ENCODE measurements around the gene EEA1.

EEA1 gene

DNA sequence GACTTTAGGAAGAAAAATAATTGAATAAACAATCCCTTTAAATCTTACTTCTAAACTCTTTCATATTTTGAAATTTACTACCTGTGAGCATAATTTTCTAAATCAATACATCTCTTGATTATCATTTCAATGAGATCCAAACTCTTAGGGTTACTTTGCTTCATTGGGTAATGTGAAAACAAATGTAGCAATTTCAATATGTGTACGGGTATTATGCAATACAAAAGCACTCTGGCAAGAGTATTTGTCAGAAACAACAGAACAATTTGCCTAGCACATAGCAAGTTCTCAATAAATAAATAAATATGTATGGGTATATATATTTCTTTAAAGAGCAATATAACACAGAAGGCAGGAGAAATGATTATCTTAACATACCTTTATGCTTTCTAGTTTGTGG is 149.2 kb downstream of the EEA1 start:
- no peak overlapping the region for H3K9ac ChIP-seq (ENCODE audit: low read length)
- H3K27ac ChIP-seq (ENCODE audit: low read depth, low read length, poor library complexity, severe bottlenecking), result no peak overlapping the region
- TF ChIP-seq, protein P1, sequence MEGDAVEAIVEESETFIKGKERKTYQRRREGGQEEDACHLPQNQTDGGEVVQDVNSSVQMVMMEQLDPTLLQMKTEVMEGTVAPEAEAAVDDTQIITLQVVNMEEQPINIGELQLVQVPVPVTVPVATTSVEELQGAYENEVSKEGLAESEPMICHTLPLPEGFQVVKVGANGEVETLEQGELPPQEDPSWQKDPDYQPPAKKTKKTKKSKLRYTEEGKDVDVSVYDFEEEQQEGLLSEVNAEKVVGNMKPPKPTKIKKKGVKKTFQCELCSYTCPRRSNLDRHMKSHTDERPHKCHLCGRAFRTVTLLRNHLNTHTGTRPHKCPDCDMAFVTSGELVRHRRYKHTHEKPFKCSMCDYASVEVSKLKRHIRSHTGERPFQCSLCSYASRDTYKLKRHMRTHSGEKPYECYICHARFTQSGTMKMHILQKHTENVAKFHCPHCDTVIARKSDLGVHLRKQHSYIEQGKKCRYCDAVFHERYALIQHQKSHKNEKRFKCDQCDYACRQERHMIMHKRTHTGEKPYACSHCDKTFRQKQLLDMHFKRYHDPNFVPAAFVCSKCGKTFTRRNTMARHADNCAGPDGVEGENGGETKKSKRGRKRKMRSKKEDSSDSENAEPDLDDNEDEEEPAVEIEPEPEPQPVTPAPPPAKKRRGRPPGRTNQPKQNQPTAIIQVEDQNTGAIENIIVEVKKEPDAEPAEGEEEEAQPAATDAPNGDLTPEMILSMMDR (IDR thresholded peaks at IDR 0.05; ENCODE audit: low read length), result no peak
- no peak for TF ChIP-seq EZH2 (IDR thresholded peaks at IDR 0.05; ENCODE audit: borderline replicate concordance, low read length)
- peaks cover 42% of the 10 kb centered on the region; the same call in 1 of the 2 replicates for H3K36me3 ChIP-seq (ENCODE audit: insufficient read depth, low read length)
- no peaks in the 10 kb centered on the region for H3K9me3 ChIP-seq (ENCODE audit: low read length)
- no peaks in the 10 kb centered on the region for H3K4me1 ChIP-seq (ENCODE audit: insufficient read depth, low read length, severe bottlenecking)
- H2AFZ ChIP-seq (ENCODE audit: low read length), result no peak overlapping the region
- H3K4me2 ChIP-seq (ENCODE audit: low read length), result no peak overlapping the region
- H3K27me3 ChIP-seq (ENCODE audit: insufficient read depth, low read length), result no peaks in the 10 kb centered on the region
- no peak overlapping the region for H3K4me3 ChIP-seq (ENCODE audit: low read depth, low read length, poor library complexity, severe bottlenecking)
- no peaks in the 10 kb centered on the region for H3K79me2 ChIP-seq (ENCODE audit: insufficient read depth, low read length)
- H3F3A ChIP-seq (ENCODE audit: insufficient read depth, low read length), result no peaks in the 10 kb centered on the region
- H4K20me1 ChIP-seq (ENCODE audit: insufficient read depth, low read length), result no peaks in the 10 kb centered on the region
- H3K9me2 ChIP-seq (ENCODE audit: low read depth, low read length), result no peaks in the 10 kb centered on the region

DNA sequence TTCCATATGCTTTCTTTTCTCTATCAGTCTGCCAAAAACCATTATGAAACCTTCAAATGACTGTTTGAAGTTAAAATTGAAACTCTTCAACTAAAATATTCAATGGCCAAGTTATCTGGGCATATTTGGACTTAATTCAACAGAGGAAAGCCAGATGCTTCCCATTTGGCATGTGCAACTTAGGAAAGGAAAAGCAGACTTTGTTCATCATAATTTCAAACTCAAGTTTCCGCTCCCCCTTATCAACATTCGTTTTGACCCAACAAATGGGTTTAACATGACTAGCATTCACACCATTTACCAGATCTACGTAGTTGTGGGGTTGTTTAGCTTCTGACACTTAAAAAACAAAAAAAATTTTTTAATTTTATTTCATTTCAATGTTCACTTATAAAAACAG is 150.6 kb downstream of the EEA1 start:
- H2AFZ ChIP-seq (ENCODE audit: low read length), result no peak overlapping the region

DNA sequence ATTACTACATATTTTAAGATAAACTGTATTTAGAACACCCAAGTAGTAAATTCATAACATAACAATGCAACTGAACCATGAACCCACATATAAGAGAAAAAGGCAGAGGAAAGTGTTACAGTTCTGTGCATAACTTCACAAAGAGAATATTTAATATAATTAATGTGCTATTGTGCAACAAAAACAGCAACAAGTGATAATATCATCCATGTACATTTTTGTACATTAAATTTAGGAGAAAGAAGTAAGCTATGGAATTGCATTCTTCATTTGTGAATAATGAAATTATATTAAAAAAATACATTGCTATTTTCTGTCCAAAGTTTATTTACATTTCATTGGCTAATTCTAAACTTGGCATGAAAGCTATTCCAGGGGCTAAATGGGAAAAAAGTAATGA is 153.7 kb downstream of the EEA1 start:
- no peak overlapping the region for H3K9ac ChIP-seq (ENCODE audit: low read length)
- no peak overlapping the region for H3K4me2 ChIP-seq (ENCODE audit: low read length)
- H3K27me3 ChIP-seq (ENCODE audit: insufficient read depth, low read length), result no peaks in the 10 kb centered on the region
- no peaks in the 10 kb centered on the region for H3K9me3 ChIP-seq (ENCODE audit: low read length)
- H3K4me1 ChIP-seq (ENCODE audit: insufficient read depth, low read length, severe bottlenecking), result no peaks in the 10 kb centered on the region
- no peak overlapping the region for H3K4me3 ChIP-seq (ENCODE audit: low read depth, low read length, poor library complexity, severe bottlenecking)
- TF ChIP-seq EZH2 (IDR thresholded peaks at IDR 0.05; ENCODE audit: borderline replicate concordance, low read length), result no peak
- TF ChIP-seq, protein P1 (IDR thresholded peaks at IDR 0.05; ENCODE audit: low read length), result no peak
- H4K20me1 ChIP-seq (ENCODE audit: insufficient read depth, low read length), result no peaks in the 10 kb centered on the region
- H3K27ac ChIP-seq (ENCODE audit: low read depth, low read length, poor library complexity, severe bottlenecking), result no peak overlapping the region
- no peaks in the 10 kb centered on the region for H3K9me2 ChIP-seq (ENCODE audit: low read depth, low read length)
- H3K79me2 ChIP-seq (ENCODE audit: insufficient read depth, low read length), result no peaks in the 10 kb centered on the region
- no peaks in the 10 kb centered on the region for H3F3A ChIP-seq (ENCODE audit: insufficient read depth, low read length)
- no peak overlapping the region for H2AFZ ChIP-seq (ENCODE audit: low read length)
- H3K36me3 ChIP-seq (ENCODE audit: insufficient read depth, low read length), result peaks cover 37% of the 10 kb centered on the region; the same call in 1 of the 2 replicates

More for the DNA sequence above, 150.6 kb downstream of the EEA1 start:
- H3K4me1 ChIP-seq (ENCODE audit: insufficient read depth, low read length, severe bottlenecking), result no peaks in the 10 kb centered on the region
- H3K27ac ChIP-seq (ENCODE audit: low read depth, low read length, poor library complexity, severe bottlenecking), result no peak overlapping the region
- H3F3A ChIP-seq (ENCODE audit: insufficient read depth, low read length), result no peaks in the 10 kb centered on the region
- H3K9ac ChIP-seq (ENCODE audit: low read length), result no peak overlapping the region
- no peaks in the 10 kb centered on the region for H3K9me2 ChIP-seq (ENCODE audit: low read depth, low read length)
- H3K36me3 ChIP-seq (ENCODE audit: insufficient read depth, low read length), result peaks cover 42% of the 10 kb centered on the region; the same call in 1 of the 2 replicates
- TF ChIP-seq, protein P1 (IDR thresholded peaks at IDR 0.05; ENCODE audit: low read length), result no peak
- no peak for TF ChIP-seq EZH2 (IDR thresholded peaks at IDR 0.05; ENCODE audit: borderline replicate concordance, low read length)
- no peaks in the 10 kb centered on the region for H3K27me3 ChIP-seq (ENCODE audit: insufficient read depth, low read length)
- no peaks in the 10 kb centered on the region for H3K9me3 ChIP-seq (ENCODE audit: low read length)
- no peaks in the 10 kb centered on the region for H3K79me2 ChIP-seq (ENCODE audit: insufficient read depth, low read length)
- no peaks in the 10 kb centered on the region for H4K20me1 ChIP-seq (ENCODE audit: insufficient read depth, low read length)
- no peak overlapping the region for H3K4me3 ChIP-seq (ENCODE audit: low read depth, low read length, poor library complexity, severe bottlenecking)
- H3K4me2 ChIP-seq (ENCODE audit: low read length), result no peak overlapping the region
